HG02623 (cell line): Measurements from ENCODE around the gene ERCC6L2.
A peak's percentile ranks its signal among the peaks of the same experiment; 100 is the strongest.

Experiments used
- ATAC-seq: cut with Tn5 transposase; IDR thresholded peaks from one replicate; pipeline ENCODE4 v1.9.1; 2021; ENCODE audit warnings: moderate library complexity; ENCODE audit not compliant: unreplicated experiment

The ERCC6L2 gene

GRCh38 chr9:95857896-95858295, 17.6 kb upstream of the ERCC6L2 start:
- no peak for ATAC-seq

- no peak for ATAC-seq
Measured at GRCh38 chr9:95862343-95862742, 13.1 kb upstream of the ERCC6L2 start.

GRCh38 chr9:95864852-95865580, 10.5 kb upstream of the ERCC6L2 start:
- no peak for ATAC-seq

GRCh38 chr9:95870352-95870751, 5.1 kb upstream of the ERCC6L2 start:
- no peak for ATAC-seq

- no peak for ATAC-seq
Measured at GRCh38 chr9:95870906-95871305, 4.6 kb upstream of the ERCC6L2 start.

GRCh38 chr9:95874303-95874988, 1.0 kb upstream of the ERCC6L2 start:
- no peak for ATAC-seq

GRCh38 chr9:95874989-95875304, 544 bp upstream of the ERCC6L2 start:
- peak; percentile 25 for ATAC-seq

- no peak for ATAC-seq
Measured at GRCh38 chr9:95876138-95876444, 600 bp downstream of the ERCC6L2 start.

- no peak for ATAC-seq
Measured at GRCh38 chr9:95876595-95876994, 1.1 kb downstream of the ERCC6L2 start.

GRCh38 chr9:95877984-95878383, 2.5 kb downstream of the ERCC6L2 start:
- no peak for ATAC-seq

GRCh38 chr9:95879591-95879990, 4.1 kb downstream of the ERCC6L2 start:
- ATAC-seq, result no peak

GRCh38 chr9:95880021-95880690, 4.7 kb downstream of the ERCC6L2 start:
- no peak for ATAC-seq

GRCh38 chr9:95887926-95888497, 12.5 kb downstream of the ERCC6L2 start:
- no peak for ATAC-seq

- ATAC-seq, result no peak
Measured at GRCh38 chr9:95890594-95890993, 15.1 kb downstream of the ERCC6L2 start.

GRCh38 chr9:95891067-95891671, 15.7 kb downstream of the ERCC6L2 start:
- ATAC-seq, result no peak

- ATAC-seq, result no peak
Measured at GRCh38 chr9:95892690-95893089, 17.2 kb downstream of the ERCC6L2 start.

GRCh38 chr9:95896580-95896979, 21.1 kb downstream of the ERCC6L2 start:
- no peak for ATAC-seq

- no peak for ATAC-seq
Measured at GRCh38 chr9:95901506-95901905, 26.0 kb downstream of the ERCC6L2 start.

GRCh38 chr9:95903398-95903797, 27.9 kb downstream of the ERCC6L2 start:
- no peak for ATAC-seq

GRCh38 chr9:95907794-95908193, 32.3 kb downstream of the ERCC6L2 start:
- ATAC-seq, result no peak

- no peak for ATAC-seq
Measured at GRCh38 chr9:95910023-95910707, 34.7 kb downstream of the ERCC6L2 start.
